Fibroblast of lung (primary cell): Measurements from ENCODE around the gene GTF2A1L.

Experiments used
- CTCF ChIP-seq, 2 donors: IDR thresholded peaks in 1 of 2; conservative IDR thresholded peaks in 1 of 2; 1 replicate in 1 of 2; 2 replicates in 1 of 2; pipeline ENCODE4 v1.5.1; 2011 to 2012; ENCODE audit warnings: low read length in 2 of 2, control low read depth in 1 of 2, inconsistent platforms in 1 of 2, low read depth in 1 of 2, mild to moderate bottlenecking in 1 of 2
- EZH2 ChIP-seq: IDR thresholded peaks from 2 replicates; pipeline ENCODE4 v1.5.1; 2012; ENCODE audit warnings: low read length, control low read depth, mild to moderate bottlenecking; ENCODE audit errors: missing control alignments

- TF ChIP-seq CTCF (conservative IDR thresholded peaks at IDR 0.05 in 1 of 2, IDR thresholded peaks at IDR 0.05 in 1 of 2; ENCODE audit: low read depth in 1 of 2, low read length in 2 of 2) (no peak), EZH2 (no peak)
These were observed 76.5 kb downstream of the GTF2A1L start for GRCh38 chr2:48694149-48694548.
